ENCODE measurements around the gene PIGR. TPM values are rescaled to one million over a fixed set of nuclear protein-coding genes. Genes with fewer than 3 reads are reported as not detected.

Gene PIGR
- total RNA-seq, 2 experiments from 2014 or later = not detected

DNA sequence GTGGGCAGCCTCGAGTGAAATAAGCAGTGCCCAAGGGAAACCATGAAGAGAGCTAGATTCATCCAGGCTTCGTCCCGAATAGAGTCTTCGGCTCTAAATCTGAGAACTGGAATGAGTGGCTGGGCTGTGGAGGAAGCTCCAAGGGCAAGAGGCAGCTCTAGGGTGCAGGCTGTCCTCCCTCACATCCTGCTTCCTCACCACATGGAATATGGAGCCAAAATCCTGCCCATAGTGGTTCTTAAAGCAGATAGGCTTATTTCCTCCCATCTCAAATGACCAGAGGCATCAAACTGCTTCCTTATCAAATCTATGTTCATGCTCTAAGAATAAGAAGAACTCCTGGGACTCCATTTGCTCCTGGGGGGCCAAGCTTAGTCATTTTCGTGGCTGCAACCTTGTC lies 46.5 kb downstream of the PIGR start:
- no peak for TF ChIP-seq CTCF (IDR thresholded peaks at IDR 0.05)
- peaks cover 36% of the 10 kb centered on the region for H3K4me1 ChIP-seq (ENCODE audit: insufficient read depth, low read length)
- no peak overlapping the region for H3K4me3 Mint-ChIP-seq
- H3K36me3 Mint-ChIP-seq (ENCODE audit: low read depth) = peaks cover 46% of the 10 kb centered on the region
- POLR2A ChIA-PET = interaction anchor here (0.9 to 13.4 kb wide), 18 partner anchors 7 to 165 kb away, joined by 3 to 384 read pairs (median 7); partner anchors contain the start of genes FCMR and IL20
- no peaks in the 10 kb centered on the region for H3K9me3 Mint-ChIP-seq
- H3K27me3 Mint-ChIP-seq = no peaks in the 10 kb centered on the region
- CTCF ChIA-PET = interaction anchor here (0.9 to 1.7 kb wide), 2 partner anchors 10 to 12 kb away, joined by 4 to 5 read pairs; no protein-coding TSS in a partner anchor
- H3K4me3 ChIP-seq (ENCODE audit: low read length) = no peak overlapping the region
- peaks cover 23% of the 10 kb centered on the region for H3K36me3 ChIP-seq (ENCODE audit: insufficient read depth, low read length)
- H3K27me3 ChIP-seq (ENCODE audit: control insufficient read depth in 1 of 2, insufficient read depth in 2 of 2, low read length in 2 of 2) = no peaks in the 10 kb centered on the region
- peak overlapping the region; percentile 16 to 37 for H3K27ac ChIP-seq (ENCODE audit: low read depth in 1 of 2, low read length in 2 of 2)
- peaks cover 86% of the 10 kb centered on the region for H3K4me1 Mint-ChIP-seq (ENCODE audit: low read depth)
- ATAC-seq (ENCODE audit: poor library complexity) (no peak), DNase-seq (no peak)
- intact Hi-C loops (cut with DNase I, micrococcal nuclease) = no loop called here
- no peaks in the 10 kb centered on the region for H3K9me3 ChIP-seq (ENCODE audit: control insufficient read depth in 1 of 2, insufficient read depth in 1 of 2, low read length in 2 of 2)
- peak overlapping the region; percentile 90 for H3K27ac Mint-ChIP-seq

- DNase-seq (no peak), ATAC-seq (ENCODE audit: poor library complexity) (no peak)
- intact Hi-C loops (cut with DNase I, micrococcal nuclease) = no loop called here
- Histone ChIP-seq H3K27me3 (ENCODE audit: control insufficient read depth in 1 of 2, insufficient read depth in 2 of 2, low read length in 2 of 2) (no peaks in the 10 kb centered on the region), H3K9me3 (ENCODE audit: control insufficient read depth in 1 of 2, insufficient read depth in 1 of 2, low read length in 2 of 2) (no peaks in the 10 kb centered on the region), H3K36me3 (ENCODE audit: insufficient read depth, low read length) (peaks cover 16% of the 10 kb centered on the region), H3K27ac (ENCODE audit: low read depth in 1 of 2, low read length in 2 of 2) (no peak overlapping the region), H3K4me1 (ENCODE audit: insufficient read depth, low read length) (peaks cover 32% of the 10 kb centered on the region), H3K4me3 (ENCODE audit: low read length) (no peak overlapping the region)
- H3K36me3 Mint-ChIP-seq (ENCODE audit: low read depth) = peaks cover 39% of the 10 kb centered on the region
- no peaks in the 10 kb centered on the region for H3K9me3 Mint-ChIP-seq
- ChIA-PET POLR2A (interaction anchor here (0.5 to 13.4 kb wide), 10 partner anchors 9 to 89 kb away, joined by 3 to 384 read pairs (median 10); partner anchors contain the start of gene FCMR), CTCF (no interaction called here)
- peak overlapping the region; percentile 90 for H3K27ac Mint-ChIP-seq
- peaks cover 83% of the 10 kb centered on the region for H3K4me1 Mint-ChIP-seq (ENCODE audit: low read depth)
- H3K27me3 Mint-ChIP-seq = no peaks in the 10 kb centered on the region
- no peak for TF ChIP-seq CTCF (IDR thresholded peaks at IDR 0.05)
- no peak overlapping the region for H3K4me3 Mint-ChIP-seq
These were observed 47.3 kb downstream of the PIGR start for GRCh38 chr1:206898915-206899431.

GRCh38 chr1:206898089-206898914 lies 48.0 kb downstream of the PIGR start:
- no peak overlapping the region for H3K4me3 Mint-ChIP-seq
- ATAC-seq (ENCODE audit: poor library complexity) (no peak), DNase-seq (no peak)
- Histone ChIP-seq H3K9me3 (ENCODE audit: control insufficient read depth in 1 of 2, insufficient read depth in 1 of 2, low read length in 2 of 2) (no peaks in the 10 kb centered on the region), H3K27ac (ENCODE audit: low read depth in 1 of 2, low read length in 2 of 2) (no peak overlapping the region), H3K27me3 (ENCODE audit: control insufficient read depth in 1 of 2, insufficient read depth in 2 of 2, low read length in 2 of 2) (no peaks in the 10 kb centered on the region), H3K4me3 (ENCODE audit: low read length) (no peak overlapping the region), H3K36me3 (ENCODE audit: insufficient read depth, low read length) (peaks cover 9% of the 10 kb centered on the region), H3K4me1 (ENCODE audit: insufficient read depth, low read length) (peaks cover 32% of the 10 kb centered on the region)
- ChIA-PET CTCF (interaction anchor here (0.7 kb wide), 1 partner anchor 38 kb away, joined by 4 read pairs; no protein-coding TSS in a partner anchor), POLR2A (interaction anchor here (0.5 to 13.4 kb wide), 7 partner anchors 8 to 172 kb away, joined by 3 to 384 read pairs (median 5); partner anchors contain the start of gene FCMR)
- H3K9me3 Mint-ChIP-seq = no peaks in the 10 kb centered on the region
- intact Hi-C loops (cut with DNase I, micrococcal nuclease) = no loop called here
- H3K4me1 Mint-ChIP-seq (ENCODE audit: low read depth) = peaks cover 81% of the 10 kb centered on the region
- no peaks in the 10 kb centered on the region for H3K27me3 Mint-ChIP-seq
- H3K36me3 Mint-ChIP-seq (ENCODE audit: low read depth) = peaks cover 32% of the 10 kb centered on the region
- TF ChIP-seq CTCF (IDR thresholded peaks at IDR 0.05) = no peak
- H3K27ac Mint-ChIP-seq = peak overlapping the region; percentile 90

Data from CD4-positive, alpha-beta T cell (primary cell).